ENCODE measurements around the gene TEX36. TPM values are rescaled to one million over a fixed set of nuclear protein-coding genes. Genes with fewer than 3 reads are reported as not detected.
A peak's percentile ranks its signal among the peaks of the same experiment; 100 is the strongest.
"Not testable (repeated sequence)": the region's sequence is repeated elsewhere in the genome, so short reads cannot be mapped to it uniquely, and the experiment has no call there.

TEX36 gene
- polyA plus RNA-seq, 6 donors from 2014 or later: not detected

GRCh38 chr10:125707541-125708468 lies 24.8 kb upstream of the TEX36 start:
- H3K9me3 Mint-ChIP-seq: peaks cover 5 to 27% (median 9%) of the 10 kb centered on the region in 7 donors
- peaks cover 3 to 4% of the 10 kb centered on the region in 2 donors for H3K36me3 Mint-ChIP-seq
- DNase-seq (no peak), ATAC-seq (ENCODE audit: low read depth in 2 of 2) (no peak)
- H3K27me3 Mint-ChIP-seq: peaks cover 0 to 4% (median 3%) of the 10 kb centered on the region in 3 donors
- H3K4me3 Mint-ChIP-seq: no peak overlapping the region
- H3K4me1 Mint-ChIP-seq: peaks cover 0 to 4% (median 0%) of the 10 kb centered on the region in 3 donors
- no peak overlapping the region for H3K27ac Mint-ChIP-seq

- Mint-ChIP-seq H3K4me1 (no peaks in the 10 kb centered on the region), H3K36me3 (peaks cover 0 to 7% of the 10 kb centered on the region in 2 donors), H3K27me3 (peaks cover 0 to 8% (median 0%) of the 10 kb centered on the region in 3 donors), H3K4me3 (no peak overlapping the region), H3K9me3 (peaks cover 0 to 6% (median 5%) of the 10 kb centered on the region in 7 donors), H3K27ac (no peak overlapping the region)
- DNase-seq (no peak), ATAC-seq (ENCODE audit: low read depth in 2 of 2) (no peak)
Measured at GRCh38 chr10:125700355-125700911, 17.5 kb upstream of the TEX36 start.

- DNase-seq (no peak), ATAC-seq (ENCODE audit: low read depth in 2 of 2) (no peak)
- Mint-ChIP-seq H3K27me3 (peaks cover 0 to 8% (median 0%) of the 10 kb centered on the region in 3 donors), H3K36me3 (peaks cover 0 to 7% of the 10 kb centered on the region in 2 donors), H3K9me3 (peaks cover 0 to 6% (median 5%) of the 10 kb centered on the region in 7 donors), H3K4me1 (no peaks in the 10 kb centered on the region), H3K27ac (no peak overlapping the region), H3K4me3 (no peak overlapping the region)
Measured at GRCh38 chr10:125699562-125700143, 16.7 kb upstream of the TEX36 start.

- DNase-seq (no peak), ATAC-seq (ENCODE audit: low read depth in 2 of 2) (no peak)
- Mint-ChIP-seq H3K27me3 (peaks cover 0 to 8% (median 0%) of the 10 kb centered on the region in 3 donors), H3K4me3 (no peak overlapping the region), H3K27ac (no peak overlapping the region), H3K4me1 (no peaks in the 10 kb centered on the region), H3K36me3 (peaks cover 0 to 7% of the 10 kb centered on the region in 2 donors), H3K9me3 (peaks cover 0 to 6% (median 5%) of the 10 kb centered on the region in 7 donors)
Measured at GRCh38 chr10:125698481-125698998, 15.6 kb upstream of the TEX36 start.

GRCh38 chr10:125696884-125697283 lies 13.9 kb upstream of the TEX36 start:
- ATAC-seq (ENCODE audit: low read depth in 2 of 2); H3K27me3 Mint-ChIP-seq; H3K9me3 Mint-ChIP-seq; H3K4me1 Mint-ChIP-seq; H3K36me3 Mint-ChIP-seq; H3K4me3 Mint-ChIP-seq; H3K27ac Mint-ChIP-seq; DNase-seq: not testable (repeated sequence)

- no peaks in the 10 kb centered on the region for H3K4me1 Mint-ChIP-seq
- DNase-seq (no peak), ATAC-seq (ENCODE audit: low read depth in 2 of 2) (no peak)
- no peak overlapping the region for H3K4me3 Mint-ChIP-seq
- no peaks in the 10 kb centered on the region for H3K9me3 Mint-ChIP-seq
- H3K27me3 Mint-ChIP-seq: peaks cover 0 to 5% (median 0%) of the 10 kb centered on the region in 3 donors
- H3K36me3 Mint-ChIP-seq: no peaks in the 10 kb centered on the region
- H3K27ac Mint-ChIP-seq: no peak overlapping the region
Measured at GRCh38 chr10:125694883-125695282, 11.9 kb upstream of the TEX36 start.

- no peak overlapping the region for H3K4me3 Mint-ChIP-seq
Measured at GRCh38 chr10:125693524-125693847, 10.5 kb upstream of the TEX36 start.

GRCh38 chr10:125692601-125693523 lies 9.9 kb upstream of the TEX36 start:
- Mint-ChIP-seq H3K9me3 (peaks cover 0 to 4% (median 0%) of the 10 kb centered on the region in 7 donors), H3K36me3 (no peaks in the 10 kb centered on the region), H3K27ac (no peak overlapping the region), H3K4me3 (no peak overlapping the region), H3K4me1 (no peaks in the 10 kb centered on the region), H3K27me3 (peaks cover 6 to 11% (median 8%) of the 10 kb centered on the region in 3 donors)
- no peak for ATAC-seq (ENCODE audit: low read depth in 2 of 2)
- DNase-seq: no peak

More at GRCh38 chr10:125693524-125693847, 10.5 kb upstream of the TEX36 start:
- DNase-seq (no peak), ATAC-seq (ENCODE audit: low read depth in 2 of 2) (no peak)
- Mint-ChIP-seq H3K36me3 (no peaks in the 10 kb centered on the region), H3K9me3 (peaks cover 0 to 4% (median 0%) of the 10 kb centered on the region in 7 donors), H3K4me1 (no peaks in the 10 kb centered on the region), H3K27ac (no peak overlapping the region), H3K27me3 (peaks cover 5 to 10% (median 6%) of the 10 kb centered on the region in 3 donors)

GRCh38 chr10:125692196-125692595 lies 9.2 kb upstream of the TEX36 start:
- no peak for ATAC-seq (ENCODE audit: low read depth in 2 of 2)
- H3K9me3 Mint-ChIP-seq: peaks cover 0 to 4% (median 0%) of the 10 kb centered on the region in 7 donors
- H3K27ac Mint-ChIP-seq: no peak overlapping the region
- DNase-seq: no peak
- no peaks in the 10 kb centered on the region for H3K36me3 Mint-ChIP-seq
- H3K4me1 Mint-ChIP-seq: no peaks in the 10 kb centered on the region
- H3K27me3 Mint-ChIP-seq: peaks cover 8 to 11% (median 10%) of the 10 kb centered on the region in 3 donors
- H3K4me3 Mint-ChIP-seq: no peak overlapping the region

- no peak overlapping the region for H3K27ac Mint-ChIP-seq
- peaks cover 0 to 4% (median 0%) of the 10 kb centered on the region in 7 donors for H3K9me3 Mint-ChIP-seq
- H3K36me3 Mint-ChIP-seq: no peaks in the 10 kb centered on the region
- ATAC-seq (ENCODE audit: low read depth in 2 of 2) (no peak), DNase-seq (no peak)
- no peaks in the 10 kb centered on the region for H3K4me1 Mint-ChIP-seq
- peaks cover 8 to 11% (median 10%) of the 10 kb centered on the region in 3 donors for H3K27me3 Mint-ChIP-seq
- no peak overlapping the region for H3K4me3 Mint-ChIP-seq
Measured at GRCh38 chr10:125691160-125691981, 8.4 kb upstream of the TEX36 start.

- H3K9me3 Mint-ChIP-seq: peaks cover 0 to 4% (median 0%) of the 10 kb centered on the region in 7 donors
- H3K4me1 Mint-ChIP-seq: no peaks in the 10 kb centered on the region
- peaks cover 8 to 11% (median 10%) of the 10 kb centered on the region in 3 donors for H3K27me3 Mint-ChIP-seq
- H3K27ac Mint-ChIP-seq: peak overlapping the region in 1 of 6 donors; percentile 29
- ATAC-seq (ENCODE audit: low read depth in 2 of 2): no peak
- H3K4me3 Mint-ChIP-seq: no peak overlapping the region
- no peaks in the 10 kb centered on the region for H3K36me3 Mint-ChIP-seq
- DNase-seq: no peak
Measured at GRCh38 chr10:125689955-125690569, 7.1 kb upstream of the TEX36 start.
